ENCODE results near the gene ATG9B.

Gene ATG9B, protein sequence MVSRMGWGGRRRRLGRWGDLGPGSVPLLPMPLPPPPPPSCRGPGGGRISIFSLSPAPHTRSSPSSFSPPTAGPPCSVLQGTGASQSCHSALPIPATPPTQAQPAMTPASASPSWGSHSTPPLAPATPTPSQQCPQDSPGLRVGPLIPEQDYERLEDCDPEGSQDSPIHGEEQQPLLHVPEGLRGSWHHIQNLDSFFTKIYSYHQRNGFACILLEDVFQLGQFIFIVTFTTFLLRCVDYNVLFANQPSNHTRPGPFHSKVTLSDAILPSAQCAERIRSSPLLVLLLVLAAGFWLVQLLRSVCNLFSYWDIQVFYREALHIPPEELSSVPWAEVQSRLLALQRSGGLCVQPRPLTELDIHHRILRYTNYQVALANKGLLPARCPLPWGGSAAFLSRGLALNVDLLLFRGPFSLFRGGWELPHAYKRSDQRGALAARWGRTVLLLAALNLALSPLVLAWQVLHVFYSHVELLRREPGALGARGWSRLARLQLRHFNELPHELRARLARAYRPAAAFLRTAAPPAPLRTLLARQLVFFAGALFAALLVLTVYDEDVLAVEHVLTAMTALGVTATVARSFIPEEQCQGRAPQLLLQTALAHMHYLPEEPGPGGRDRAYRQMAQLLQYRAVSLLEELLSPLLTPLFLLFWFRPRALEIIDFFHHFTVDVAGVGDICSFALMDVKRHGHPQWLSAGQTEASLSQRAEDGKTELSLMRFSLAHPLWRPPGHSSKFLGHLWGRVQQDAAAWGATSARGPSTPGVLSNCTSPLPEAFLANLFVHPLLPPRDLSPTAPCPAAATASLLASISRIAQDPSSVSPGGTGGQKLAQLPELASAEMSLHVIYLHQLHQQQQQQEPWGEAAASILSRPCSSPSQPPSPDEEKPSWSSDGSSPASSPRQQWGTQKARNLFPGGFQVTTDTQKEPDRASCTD

DNA sequence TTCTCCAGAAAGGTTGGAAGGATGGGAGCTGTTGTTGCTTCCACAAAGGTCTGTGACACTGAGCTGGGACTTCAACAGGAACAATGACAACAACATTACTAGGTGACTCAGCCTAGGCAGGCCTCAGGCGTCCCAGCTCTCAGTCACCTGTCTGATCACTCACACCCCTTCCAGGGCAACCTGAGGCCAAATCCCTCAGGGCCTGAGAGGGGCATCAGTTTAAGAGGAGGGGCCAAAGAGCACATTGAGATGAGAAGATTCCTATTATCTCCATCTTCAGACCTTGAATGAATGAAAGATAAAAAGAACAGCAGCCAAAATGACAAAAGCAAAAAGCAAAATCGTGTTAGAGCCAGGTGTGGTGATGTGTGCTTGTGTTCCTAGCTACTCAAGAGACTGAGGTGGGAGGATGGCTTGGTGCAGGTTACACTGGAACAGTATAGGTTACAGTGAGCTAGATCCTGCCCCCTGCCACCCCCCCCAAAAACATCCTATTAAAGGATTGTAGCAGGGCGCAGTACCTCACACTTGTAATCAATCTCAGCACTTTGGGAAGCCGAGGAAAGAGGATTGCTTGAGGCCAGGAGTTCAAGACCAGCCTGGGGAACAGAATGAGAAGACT, at the start of gene ATG9B:
TSS of gene ATG9B (minus strand) at position 60 of the 622 bp plus-strand sequence. CDS start 71 bp downstream, outside the sequence.
- H3K27ac ChIP-seq: no peak within 1 kb of the TSS
- TF ChIP-seq, protein P1, sequence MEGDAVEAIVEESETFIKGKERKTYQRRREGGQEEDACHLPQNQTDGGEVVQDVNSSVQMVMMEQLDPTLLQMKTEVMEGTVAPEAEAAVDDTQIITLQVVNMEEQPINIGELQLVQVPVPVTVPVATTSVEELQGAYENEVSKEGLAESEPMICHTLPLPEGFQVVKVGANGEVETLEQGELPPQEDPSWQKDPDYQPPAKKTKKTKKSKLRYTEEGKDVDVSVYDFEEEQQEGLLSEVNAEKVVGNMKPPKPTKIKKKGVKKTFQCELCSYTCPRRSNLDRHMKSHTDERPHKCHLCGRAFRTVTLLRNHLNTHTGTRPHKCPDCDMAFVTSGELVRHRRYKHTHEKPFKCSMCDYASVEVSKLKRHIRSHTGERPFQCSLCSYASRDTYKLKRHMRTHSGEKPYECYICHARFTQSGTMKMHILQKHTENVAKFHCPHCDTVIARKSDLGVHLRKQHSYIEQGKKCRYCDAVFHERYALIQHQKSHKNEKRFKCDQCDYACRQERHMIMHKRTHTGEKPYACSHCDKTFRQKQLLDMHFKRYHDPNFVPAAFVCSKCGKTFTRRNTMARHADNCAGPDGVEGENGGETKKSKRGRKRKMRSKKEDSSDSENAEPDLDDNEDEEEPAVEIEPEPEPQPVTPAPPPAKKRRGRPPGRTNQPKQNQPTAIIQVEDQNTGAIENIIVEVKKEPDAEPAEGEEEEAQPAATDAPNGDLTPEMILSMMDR (conservative IDR thresholded peaks at IDR 0.05): no peak

DNA sequence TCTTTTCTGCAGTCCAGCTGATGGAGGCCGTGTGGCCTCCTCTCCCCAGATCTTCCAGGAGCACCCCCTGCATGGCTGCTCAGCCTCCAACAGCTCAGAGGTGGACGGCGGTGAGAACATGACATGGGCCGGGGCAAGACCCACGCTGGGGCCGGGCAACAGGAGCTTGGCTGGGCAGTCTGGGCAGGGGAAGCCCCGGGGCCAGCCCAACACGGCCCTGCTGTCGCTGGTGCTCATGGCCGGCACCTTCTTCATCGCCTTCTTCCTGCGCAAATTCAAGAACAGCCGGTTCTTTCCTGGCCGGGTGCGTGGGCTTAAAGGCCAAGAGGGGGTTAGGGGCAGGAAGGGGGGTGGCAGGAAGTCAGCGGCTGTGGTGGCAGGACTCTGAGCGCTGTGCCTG, 49.7 kb upstream of the ATG9B start:
- TF ChIP-seq, protein P1 (conservative IDR thresholded peaks at IDR 0.05): no peak
- no peak overlapping the region for H3K27ac ChIP-seq

DNA sequence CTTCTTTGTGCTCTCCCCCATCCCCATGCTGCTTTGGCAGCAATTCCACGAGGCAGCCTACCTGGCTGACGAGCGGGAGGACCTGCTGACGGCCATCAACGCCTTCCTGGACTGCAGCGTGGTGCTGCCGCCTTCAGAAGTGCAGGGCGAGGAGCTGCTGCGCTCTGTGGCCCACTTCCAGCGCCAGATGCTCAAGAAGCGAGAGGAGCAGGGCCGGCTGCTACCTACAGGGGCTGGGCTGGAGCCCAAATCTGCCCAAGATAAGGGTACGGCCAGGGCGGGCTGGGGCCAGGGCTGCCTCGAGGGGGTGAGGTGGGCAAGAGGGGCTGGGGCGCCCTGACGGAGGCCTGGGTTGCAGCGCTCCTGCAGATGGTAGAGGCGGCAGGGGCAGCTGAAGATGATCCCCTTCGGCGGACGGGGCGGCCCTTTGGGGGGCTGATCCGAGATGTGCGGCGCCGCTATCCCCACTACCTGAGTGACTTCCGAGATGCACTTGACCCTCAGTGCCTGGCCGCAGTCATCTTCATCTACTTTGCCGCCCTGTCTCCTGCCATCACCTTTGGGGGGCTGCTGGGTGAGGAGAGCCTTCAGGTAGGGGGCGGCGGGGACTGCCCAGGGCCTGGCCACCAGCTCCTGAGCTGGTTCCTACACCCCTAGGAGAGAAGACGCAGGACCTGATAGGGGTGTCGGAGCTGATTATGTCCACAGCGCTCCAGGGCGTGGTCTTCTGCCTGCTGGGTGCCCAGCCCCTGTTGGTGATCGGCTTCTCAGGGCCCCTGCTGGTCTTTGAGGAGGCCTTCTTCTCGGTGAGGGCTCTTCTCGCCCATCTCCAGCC, 47.0 kb upstream of the ATG9B start:
- TF ChIP-seq, protein P1 (conservative IDR thresholded peaks at IDR 0.05): no peak
- no peak overlapping the region for H3K27ac ChIP-seq

DNA sequence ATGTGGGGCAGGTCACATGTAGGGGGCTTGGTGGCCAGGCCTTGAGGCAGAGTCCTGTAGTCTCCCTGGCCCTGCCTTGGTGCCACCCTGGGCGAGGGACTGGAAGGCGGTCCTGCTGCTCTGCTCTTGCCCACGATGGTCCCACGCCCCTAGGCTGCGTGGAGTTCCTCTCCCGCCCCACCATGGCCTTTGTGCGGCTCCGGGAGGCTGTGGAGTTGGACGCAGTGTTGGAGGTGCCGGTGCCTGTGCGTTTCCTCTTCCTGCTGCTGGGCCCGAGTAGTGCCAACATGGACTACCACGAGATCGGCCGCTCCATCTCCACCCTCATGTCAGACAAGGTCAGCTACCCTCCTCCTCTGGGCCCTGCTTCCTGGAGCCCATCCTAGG, 46.3 kb upstream of the ATG9B start:
- no peak overlapping the region for H3K27ac ChIP-seq
- TF ChIP-seq, protein P1 (conservative IDR thresholded peaks at IDR 0.05): no peak

DNA sequence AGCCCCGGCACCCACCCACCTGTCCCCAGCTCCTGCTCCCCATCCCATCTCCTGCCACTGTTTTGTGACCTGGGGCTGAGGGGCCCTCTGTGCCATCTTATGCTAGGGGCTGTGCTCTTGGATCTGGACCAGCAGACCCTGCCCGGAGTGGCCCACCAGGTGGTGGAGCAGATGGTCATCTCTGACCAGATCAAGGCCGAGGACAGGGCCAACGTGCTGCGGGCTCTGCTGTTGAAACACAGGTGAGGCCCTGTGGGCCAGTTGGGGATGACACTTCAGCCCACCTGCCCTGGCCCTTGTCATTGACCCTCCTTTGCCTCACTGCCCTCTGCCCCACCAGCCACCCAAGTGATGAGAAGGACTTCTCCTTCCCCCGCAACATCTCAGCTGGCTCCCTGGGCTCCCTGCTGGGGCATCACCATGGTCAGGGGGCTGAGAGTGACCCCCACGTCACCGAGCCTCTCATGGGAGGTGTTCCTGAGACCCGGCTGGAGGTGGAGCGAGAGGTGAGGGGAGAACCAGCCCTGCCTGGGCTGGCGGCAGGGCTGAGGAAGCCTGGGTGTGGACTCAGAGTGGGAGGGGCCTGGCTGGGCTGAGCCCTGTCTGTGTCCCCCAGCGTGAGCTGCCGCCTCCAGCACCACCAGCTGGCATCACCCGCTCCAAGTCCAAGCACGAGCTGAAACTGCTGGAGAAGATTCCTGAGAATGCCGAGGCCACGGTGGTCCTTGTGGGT, 45.7 kb upstream of the ATG9B start:
- H3K27ac ChIP-seq: no peak overlapping the region
- TF ChIP-seq, protein P1 (conservative IDR thresholded peaks at IDR 0.05): no peak

DNA sequence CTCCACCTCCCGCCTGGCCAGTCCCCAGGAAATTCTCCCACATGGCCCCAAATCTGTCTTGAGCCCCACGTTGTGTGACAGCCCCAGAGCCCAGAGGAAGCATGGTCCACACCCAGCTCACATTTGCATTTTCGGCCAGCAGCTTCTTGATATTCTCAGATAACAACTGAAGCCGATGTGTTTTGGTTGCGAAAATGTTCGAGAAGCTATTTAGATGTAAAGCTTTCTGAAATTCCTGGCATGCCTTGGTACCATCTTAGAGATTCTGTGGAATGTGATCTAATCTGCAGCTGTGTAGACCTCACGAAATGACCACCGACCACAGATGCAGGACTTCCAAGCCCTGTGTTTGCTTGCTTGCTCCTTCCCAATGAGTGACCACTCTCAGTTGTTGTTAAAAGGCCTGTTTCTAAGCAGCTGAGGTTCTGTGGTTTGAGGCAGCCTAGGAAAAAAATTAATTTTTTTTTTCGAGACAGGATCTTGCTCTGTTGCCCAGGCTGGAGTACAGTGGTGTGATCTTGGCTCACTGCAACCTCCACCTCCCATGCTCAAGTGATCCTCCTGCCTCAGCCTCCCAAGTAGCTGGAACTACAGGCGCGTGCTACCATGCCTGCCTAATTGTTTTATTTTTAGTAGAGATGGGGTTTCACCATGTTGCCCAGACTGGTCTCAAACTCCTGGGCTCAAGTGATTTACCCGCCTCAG, 43.9 kb upstream of the ATG9B start:
- H3K27ac ChIP-seq: no peak overlapping the region
- TF ChIP-seq, protein P1 (conservative IDR thresholded peaks at IDR 0.05): no peak
